SK-N-SH (cell line): ENCODE results near the gene KLHL35. TPM values are rescaled to one million over a fixed set of nuclear protein-coding genes. Genes with fewer than 3 reads are reported as not detected.

Source experiments
- CTCF ChIA-PET: fragments of 300-600, 350-600 bp; formaldehyde crosslinking; extraction: SDS; loops from one replicate; lab custom pipeline; 2021; lab: Yijun Ruan, JAX
- POLR2A ChIA-PET: fragments of 350-600 bp; sonication (Branson Sonifier 250); formaldehyde crosslinking; extraction: SDS; loops from one replicate; lab custom pipeline; 2020; ENCODE audit warnings: antibody characterized with exemption, inconsistent platforms; lab: Yijun Ruan, JAX
- DNase-seq: peaks from one replicate; pipeline ENCODE4 v3.0.0; 2012
- H2AFZ ChIP-seq: fragments of 200-600 bp; sonication (generic); 2 replicates; pipeline ENCODE4 v1.8.1; 2016; ENCODE audit warnings: antibody characterized with exemption, mild to moderate bottlenecking, low read depth
- H3F3A ChIP-seq: fragments of 200-600 bp; sonication (generic); replicated peaks from 2 replicates; pipeline ENCODE3; 2016; ENCODE audit warnings: antibody characterized with exemption, mild to moderate bottlenecking; ENCODE audit not compliant: insufficient read depth
- H3K27ac ChIP-seq, 2 experiments: fragments of 200-500 bp in 1 of 2; fragments of 200-600 bp in 1 of 2; sonication (Bioruptor generic) in 1 of 2; sonication (generic), shearing (Covaris generic) in 1 of 2; 2 replicates each; pipeline versions ENCODE4 v1.5.1 to v1.6.1; 2014 to 2016; ENCODE audit warnings: low read depth in 2 of 2, inconsistent platforms in 1 of 2, low read length in 1 of 2, mild to moderate bottlenecking in 1 of 2, mixed read lengths in 1 of 2
- H3K27me3 ChIP-seq: fragments of 200-600 bp; sonication (generic), shearing (Covaris generic); 2 replicates; pipeline ENCODE4 v1.6.1; 2016; ENCODE audit warnings: mixed run types; ENCODE audit not compliant: insufficient read depth
- H3K36me3 ChIP-seq, 2 experiments: fragments of 200-500 bp in 1 of 2; fragments of 200-600 bp in 1 of 2; sonication (Bioruptor generic) in 1 of 2; sonication (generic) in 1 of 2; replicated peaks in 1 of 2; 2 replicates each; pipeline versions ENCODE3 to v1.5.1; 2014 to 2016; ENCODE audit warnings: low read length in 1 of 2, mild to moderate bottlenecking in 1 of 2; ENCODE audit not compliant: insufficient read depth in 2 of 2, control insufficient read depth in 1 of 2
- H3K4me1 ChIP-seq, 2 experiments: fragments of 200-500 bp in 1 of 2; fragments of 200-600 bp in 1 of 2; sonication (Bioruptor generic) in 1 of 2; sonication (generic), shearing (Covaris generic) in 1 of 2; 2 replicates each; pipeline versions ENCODE4 v1.5.1 to v1.6.1; 2014 to 2016; ENCODE audit warnings: low read depth in 1 of 2, low read length in 1 of 2, mixed run types in 1 of 2; ENCODE audit not compliant: insufficient read depth in 2 of 2, control insufficient read depth in 1 of 2
- H3K4me2 ChIP-seq: fragments of 200-600 bp; sonication (generic), shearing (Covaris generic); 2 replicates; pipeline ENCODE4 v1.6.1; 2017; ENCODE audit warnings: mixed run types
- H3K4me3 ChIP-seq, 2 experiments: fragments of 200-500 bp in 1 of 2; fragments of 200-600 bp in 1 of 2; sonication (Bioruptor generic) in 1 of 2; sonication (generic), shearing (Covaris generic) in 1 of 2; 2 replicates each; pipeline versions ENCODE4 v1.5.1 to v1.8.1; 2014 to 2016; ENCODE audit warnings: low read depth in 2 of 2, inconsistent platforms in 1 of 2, low read length in 1 of 2, mild to moderate bottlenecking in 1 of 2, mixed read lengths in 1 of 2, moderate library complexity in 1 of 2
- H3K79me2 ChIP-seq: fragments of 200-600 bp; sonication (generic); 2 replicates; pipeline ENCODE4 v1.8.1; 2017; ENCODE audit warnings: mild to moderate bottlenecking; ENCODE audit not compliant: insufficient read depth
- H3K9ac ChIP-seq: fragments of 200-600 bp; sonication (generic); 2 replicates; pipeline ENCODE4 v1.6.1; 2017; ENCODE audit warnings: mixed run types
- H3K9me2 ChIP-seq: fragments of 200-600 bp; sonication (generic); 2 replicates; pipeline ENCODE4 v1.6.1; 2017; ENCODE audit warnings: mixed run types
- H3K9me3 ChIP-seq: fragments of 200-600 bp; sonication (generic); 2 replicates; pipeline ENCODE4 v1.6.1; 2017; ENCODE audit warnings: mixed run types, mild to moderate bottlenecking, moderate library complexity
- H4K20me1 ChIP-seq: fragments of 200-600 bp; sonication (generic); 2 replicates; pipeline ENCODE4 v1.6.1; 2017; ENCODE audit warnings: mild to moderate bottlenecking, mixed run types; ENCODE audit not compliant: insufficient read depth
- ELF1 ChIP-seq: IDR thresholded peaks from 2 replicates; pipeline ENCODE4 v1.4.0; 2012
- EP300 ChIP-seq, 2 experiments: IDR thresholded peaks; 2 replicates each; pipeline versions ENCODE4 v1.4.0 to v1.6.1; 2012; ENCODE audit warnings: borderline replicate concordance in 1 of 2, low read depth in 1 of 2, low read length in 1 of 2
- EZH2phosphoT487 ChIP-seq: fragments of 200-600 bp; sonication (generic); IDR thresholded peaks from 2 replicates; pipeline ENCODE4 v1.6.1; 2017; ENCODE audit warnings: low read depth, mixed run types, mild to moderate bottlenecking, antibody characterized with exemption, moderate library complexity, borderline replicate concordance
- FOSL2 ChIP-seq: IDR thresholded peaks from 2 replicates; pipeline ENCODE4 v1.4.0; 2012; ENCODE audit warnings: low read depth, mild to moderate bottlenecking, moderate library complexity, borderline replicate concordance
- FOXJ3 ChIP-seq: sonication (generic); formaldehyde crosslinking; IDR thresholded peaks from 2 replicates; pipeline ENCODE4 v1.5.1; 2020; ENCODE audit warnings: mild to moderate bottlenecking, missing genetic modification reagents
- FOXM1 ChIP-seq: IDR thresholded peaks from 2 replicates; pipeline ENCODE4 v1.4.0; 2012; ENCODE audit warnings: low read depth, mild to moderate bottlenecking
- GABPA ChIP-seq: IDR thresholded peaks from 2 replicates; pipeline ENCODE4 v1.4.0; 2012; ENCODE audit warnings: low read depth, mild to moderate bottlenecking
- GATA2 ChIP-seq: sonication (generic); formaldehyde crosslinking; IDR thresholded peaks from 2 replicates; pipeline ENCODE4 v1.5.0; 2020; ENCODE audit warnings: mild to moderate bottlenecking, missing genetic modification reagents
- MXI1 ChIP-seq: IDR thresholded peaks from 2 replicates; pipeline ENCODE4 v1.6.1; 2012; ENCODE audit warnings: mild to moderate bottlenecking, low read depth, low read length, improper control_type of control experiment
- NFIC ChIP-seq: IDR thresholded peaks from 2 replicates; pipeline ENCODE4 v1.4.0; 2012; ENCODE audit warnings: borderline replicate concordance
- RCOR1 ChIP-seq: fragments of 150-350 bp; IDR thresholded peaks from 2 replicates; pipeline ENCODE4 v1.6.1; 2017; ENCODE audit warnings: antibody characterized with exemption, low read length
- REST ChIP-seq: IDR thresholded peaks from 2 replicates; pipeline ENCODE4 v1.6.1; 2012; ENCODE audit warnings: mild to moderate bottlenecking, low read depth, low read length, moderate library complexity
- RFX5 ChIP-seq: IDR thresholded peaks from 2 replicates; pipeline ENCODE4 v1.6.1; 2012; ENCODE audit warnings: mild to moderate bottlenecking, improper control_type of control experiment, low read length
- SMC3 ChIP-seq: IDR thresholded peaks from 2 replicates; pipeline ENCODE4 v1.6.1; 2012; ENCODE audit warnings: low read depth, low read length, improper control_type of control experiment
- TAF1 ChIP-seq: IDR thresholded peaks from 2 replicates; pipeline ENCODE4 v1.6.1; 2012; ENCODE audit warnings: low read depth, mild to moderate bottlenecking, low read length, moderate library complexity, borderline replicate concordance
- TCF12 ChIP-seq: IDR thresholded peaks from 2 replicates; pipeline ENCODE4 v1.4.0; 2012
- TEAD4 ChIP-seq: IDR thresholded peaks from 2 replicates; pipeline ENCODE4 v1.4.0; 2012; ENCODE audit warnings: mild to moderate bottlenecking, borderline replicate concordance; ENCODE audit not compliant: insufficient read depth
- USF1 ChIP-seq: IDR thresholded peaks from 2 replicates; pipeline ENCODE4 v1.4.0; 2012; ENCODE audit warnings: low read depth, borderline replicate concordance
- WGBS: methylation state at CpG from one replicate; pipeline ENCODE4 v1.1.6; 2017; ENCODE audit warnings: low lambda C conversion rate; 5-methylcytosine and 5-hydroxymethylcytosine counted together
- polyA plus RNA-seq, 3 experiments: library from polyadenylated mRNA; depleted of rRNA; stranded (reverse); fragments of >200 nt; gene quantifications; 2 replicates each; pipeline ENCODE4 v1.2.3, GENCODE V29; 2012

Gene KLHL35
- polyA plus RNA-seq, 1 of the 3 experiments (the other 2 are of a cell fraction), result 1.7 TPM

GRCh38 chr11:75477614-75477935 lies 44.6 kb upstream of the KLHL35 start (continued):
- TF ChIP-seq TEAD4 (no peak), MXI1 (no peak), ELF1 (no peak)
- TF ChIP-seq, all 33 proteins: peak for 0

- H3K79me2 ChIP-seq, result no peaks in the 10 kb centered on the region
- H3F3A ChIP-seq, result no peaks in the 10 kb centered on the region
- H3K4me3 ChIP-seq, result no peak overlapping the region
- H3K9me3 ChIP-seq, result no peaks in the 10 kb centered on the region
- no peak for DNase-seq
- TF ChIP-seq NFIC, result no peak
- TF ChIP-seq USF1, result no peak
- TF ChIP-seq GABPA, result no peak
- TF ChIP-seq TEAD4, result no peak
- TF ChIP-seq EZH2phosphoT487, result no peak
- TF ChIP-seq FOSL2, result no peak
- TF ChIP-seq EP300 (IDR thresholded peaks at IDR 0.05; ENCODE audit: borderline replicate concordance in 1 of 2, low read depth in 1 of 2, low read length in 1 of 2), result no peak
- no peak for TF ChIP-seq TCF12
- no peak for TF ChIP-seq SMC3
- no peak for TF ChIP-seq TAF1
- TF ChIP-seq FOXM1, result no peak
- no peak for TF ChIP-seq REST
- TF ChIP-seq RCOR1, result no peak
- no peak for TF ChIP-seq MXI1
- no peak for TF ChIP-seq GATA2 (CRISPR knock-in tag)
- TF ChIP-seq FOXJ3 (CRISPR knock-in tag), result no peak
- TF ChIP-seq RFX5, result no peak
- TF ChIP-seq, all 33 proteins: peak for 0
- no peaks in the 10 kb centered on the region for H3K9me2 ChIP-seq
- H3K27ac ChIP-seq, result no peak overlapping the region
- no peak overlapping the region for H3K9ac ChIP-seq
- no peaks in the 10 kb centered on the region for H4K20me1 ChIP-seq
- H3K36me3 ChIP-seq, result no peaks in the 10 kb centered on the region
- H3K27me3 ChIP-seq, result no peaks in the 10 kb centered on the region
- ChIA-PET POLR2A (no interaction called here), CTCF (interaction anchor here (1.0 to 1.9 kb wide), 6 partner anchors 10 to 70 kb away, joined by 3 to 8 read pairs (median 4); no protein-coding TSS in a partner anchor)
- no peak overlapping the region for H2AFZ ChIP-seq
- 77% methylated on average over 8 of the region's 10 CpGs for WGBS
- H3K4me2 ChIP-seq, result no peak overlapping the region
- H3K4me1 ChIP-seq, result peaks cover 14 to 16% of the 10 kb centered on the region in 2 experiments; a peak in 3 of 4 replicates
Measured at GRCh38 chr11:75476739-75477613, 44.0 kb upstream of the KLHL35 start.
